Measurements from ENCODE around the gene BCL2. TPM values are rescaled to one million over a fixed set of nuclear protein-coding genes. Genes with fewer than 3 reads are reported as not detected.
A peak's percentile ranks its signal among the peaks of the same experiment; 100 is the strongest.

The BCL2 gene
- polyA plus RNA-seq, 5 donors, result 8.8 to 12.6 (median 11.5) TPM

GRCh38 chr18:63331105-63331504, 11.5 kb upstream of the BCL2 start:
- no peak for DNase-seq

- DNase-seq, result no peak
Observed at GRCh38 chr18:63329431-63330145, 10.0 kb upstream of the BCL2 start.

- DNase-seq, result no peak
Observed at GRCh38 chr18:63326011-63326410, 6.4 kb upstream of the BCL2 start.

GRCh38 chr18:63325086-63325686, 5.6 kb upstream of the BCL2 start:
- DNase-seq, result no peak

GRCh38 chr18:63322908-63323634, 3.5 kb upstream of the BCL2 start:
- peak; percentile 54 to 71 for DNase-seq

- no peak for DNase-seq
Observed at GRCh38 chr18:63322206-63322605, 2.6 kb upstream of the BCL2 start.

- DNase-seq, result no peak
Observed at GRCh38 chr18:63321291-63321690, 1.7 kb upstream of the BCL2 start.

- DNase-seq, result no peak
Observed at GRCh38 chr18:63320975-63321265, 1.4 kb upstream of the BCL2 start.

GRCh38 chr18:63320123-63320974, 780 bp upstream of the BCL2 start:
- peak; percentile 84 to 86 for DNase-seq

- DNase-seq, result no peak
Observed at GRCh38 chr18:63318889-63319382, 633 bp downstream of the BCL2 start.

- DNase-seq, result no peak
Observed at GRCh38 chr18:63317982-63318888, 1.3 kb downstream of the BCL2 start.

- no peak for DNase-seq
Observed at GRCh38 chr18:63317556-63317946, 2.0 kb downstream of the BCL2 start.

- DNase-seq, result no peak
Observed at GRCh38 chr18:63316612-63317555, 2.7 kb downstream of the BCL2 start.

GRCh38 chr18:63315876-63316275, 3.7 kb downstream of the BCL2 start:
- no peak for DNase-seq

GRCh38 chr18:63315131-63315662, 4.4 kb downstream of the BCL2 start:
- no peak for DNase-seq

- DNase-seq, result no peak
Observed at GRCh38 chr18:63314062-63314790, 5.3 kb downstream of the BCL2 start.

- no peak for DNase-seq
Observed at GRCh38 chr18:63313396-63313917, 6.1 kb downstream of the BCL2 start.

- no peak for DNase-seq
Observed at GRCh38 chr18:63312737-63313395, 6.7 kb downstream of the BCL2 start.
